HepG2 (cell line): Measurements from ENCODE around the gene TBL3. TPM values are rescaled to one million over a fixed set of nuclear protein-coding genes. Genes with fewer than 3 reads are reported as not detected.

Experiments used
- ATAD3A ChIP-seq: sonication (generic); formaldehyde crosslinking; IDR thresholded peaks from 2 replicates; pipeline ENCODE4 v1.4.0; 2020; ENCODE audit warnings: missing genetic modification reagents
- CCDC6 ChIP-seq: sonication (generic); formaldehyde crosslinking; IDR thresholded peaks from 2 replicates; pipeline ENCODE4 v1.8.1; 2022; ENCODE audit warnings: mild to moderate bottlenecking, missing genetic modification reagents, moderate library complexity
- HOMEZ ChIP-seq: IDR thresholded peaks from 2 replicates; pipeline ENCODE4 v1.6.1; 2016; ENCODE audit warnings: low read depth
- KMT2B ChIP-seq: IDR thresholded peaks from 2 replicates; pipeline ENCODE4 v1.6.1; 2016; ENCODE audit warnings: missing genetic modification reagents, missing compliant biosample characterization
- MAZ ChIP-seq, 2 experiments: sonication (generic) in 1 of 2; formaldehyde crosslinking in 1 of 2; IDR thresholded peaks; 2 replicates each; pipeline versions ENCODE4 v1.5.0 to v1.6.1; 2012 to 2020; ENCODE audit warnings: low read depth in 2 of 2, mild to moderate bottlenecking in 2 of 2, borderline replicate concordance in 1 of 2, improper control_type of control experiment in 1 of 2, low read length in 1 of 2, missing genetic modification reagents in 1 of 2, moderate library complexity in 1 of 2
- SRY ChIP-seq: sonication (generic); formaldehyde crosslinking; IDR thresholded peaks from 2 replicates; pipeline ENCODE4 v1.8.0; 2022; ENCODE audit warnings: mild to moderate bottlenecking, missing genetic modification reagents
- TFE3 ChIP-seq: IDR thresholded peaks from 2 replicates; pipeline ENCODE4 v1.6.1; 2016
- THAP8 ChIP-seq: sonication (generic); formaldehyde crosslinking; IDR thresholded peaks from 2 replicates; pipeline ENCODE4 v1.5.1; 2020; ENCODE audit warnings: missing genetic modification reagents, mild to moderate bottlenecking, borderline replicate concordance
- ZBTB26 ChIP-seq: IDR thresholded peaks from 2 replicates; pipeline ENCODE4 v1.6.1; 2016; ENCODE audit warnings: missing compliant biosample characterization, missing genetic modification reagents, borderline replicate concordance
- ZHX2 ChIP-seq, 2 experiments: sonication (generic) in 1 of 2; formaldehyde crosslinking in 1 of 2; IDR thresholded peaks; 2 replicates each; pipeline versions ENCODE4 v1.6.1 to v1.9.0; 2014 to 2022; ENCODE audit warnings: antibody characterized with exemption in 1 of 2, borderline replicate concordance in 1 of 2, inconsistent platforms in 1 of 2, low read depth in 1 of 2, missing genetic modification reagents in 1 of 2
- ZNF207 ChIP-seq: fragments of 450-650 bp; IDR thresholded peaks from 2 replicates; pipeline ENCODE4 v1.6.1; 2016; ENCODE audit warnings: antibody characterized with exemption, borderline replicate concordance
- ZNF274 ChIP-seq: sonication (generic); formaldehyde crosslinking; IDR thresholded peaks from 2 replicates; pipeline ENCODE4 v1.5.1; 2020; ENCODE audit warnings: mild to moderate bottlenecking, missing genetic modification reagents
- ZNF33B ChIP-seq: sonication (generic); formaldehyde crosslinking; IDR thresholded peaks from 2 replicates; pipeline ENCODE4 v1.5.1; 2020; ENCODE audit warnings: mild to moderate bottlenecking, missing genetic modification reagents
- ZNF510 ChIP-seq: sonication (generic); formaldehyde crosslinking; IDR thresholded peaks from 2 replicates; pipeline ENCODE4 v1.4.0; 2020; ENCODE audit warnings: low read depth, mild to moderate bottlenecking, missing genetic modification reagents
- ZNF7 ChIP-seq: IDR thresholded peaks from 2 replicates; pipeline ENCODE4 v1.6.1; 2016; ENCODE audit warnings: missing biosample characterization, missing genetic modification reagents
- ZNF766 ChIP-seq: sonication (generic); formaldehyde crosslinking; IDR thresholded peaks from 2 replicates; pipeline ENCODE4 v1.5.0; 2020; ENCODE audit warnings: missing genetic modification reagents, borderline replicate concordance
- ZSCAN12 ChIP-seq: sonication (generic); formaldehyde crosslinking; IDR thresholded peaks from 2 replicates; pipeline ENCODE4 v1.9.0; 2021; ENCODE audit warnings: mild to moderate bottlenecking, missing genetic modification reagents
- polyA plus RNA-seq, 8 experiments: library from polyadenylated mRNA; depleted of rRNA in 3 of 8; stranded (reverse) in 7 of 8; unstranded in 1 of 8; fragments of >200 nt; fragmentation: Illumina TruSeq in 4 of 8; extraction: Trizol in 4 of 8; gene quantifications; 2 replicates each; pipeline versions ENCODE4 v1.2.1 to v1.2.3, GENCODE V29; 2011 to 2016; ENCODE audit warnings: low read depth in 4 of 8, missing spikeins in 1 of 8, mixed read lengths in 1 of 8; ENCODE audit not compliant: insufficient read depth in 1 of 8
- total RNA-seq, 5 experiments: library from RNA; depleted of rRNA; stranded (reverse); fragments of >200 nt; fragmentation: Illumina TruSeq; extraction: Trizol; gene quantifications; 2 replicates each; pipeline ENCODE4 v1.2.3, GENCODE V29; 2016; ENCODE audit warnings: low read depth in 1 of 5

Gene TBL3
- total and polyA plus RNA-seq, 2 of the 13 experiments (the other 11 are each of a cell fraction or from before 2014, with no cell fraction given) = 16.8 to 38.0 TPM

GRCh38 chr16:2003827-2004641 lies 32.2 kb downstream of the TBL3 start (continued):
- TF ChIP-seq ZHX2 (IDR thresholded peaks at IDR 0.05; ENCODE audit: low read depth) (0 out of 2 replicates have a peak, but pooled peaks have one; percentile 29), ZHX2 (CRISPR knock-in tag; IDR thresholded peaks at IDR 0.05; ENCODE audit: borderline replicate concordance) (no peak), SRY (CRISPR knock-in tag) (no peak), TFE3 (CRISPR knock-in tag) (peak; percentile 71), ATAD3A (CRISPR knock-in tag) (no peak), ZNF33B (CRISPR knock-in tag) (no peak), THAP8 (CRISPR knock-in tag) (no peak), ZNF274 (0 out of 2 replicates have a peak, but pooled peaks have one; percentile 31), KMT2B (no peak), HOMEZ (peak; percentile 31; the same call in 1 of the 2 replicates), ZBTB26 (no peak), ZNF7 (CRISPR knock-in tag) (no peak), ZNF207 (no peak), ZNF766 (CRISPR knock-in tag) (no peak), MAZ (IDR thresholded peaks at IDR 0.05; ENCODE audit: borderline replicate concordance, low read depth, low read length) (peak; percentile 73; the same call in 1 of the 2 replicates), MAZ (CRISPR knock-in tag; IDR thresholded peaks at IDR 0.05; ENCODE audit: low read depth) (peak; percentile 66; the same call in 1 of the 2 replicates), CCDC6 (CRISPR knock-in tag) (no peak), ZNF510 (no peak), ZSCAN12 (CRISPR knock-in tag) (no peak)
